Thymus (tissue), 11 donors: Measurements from ENCODE around the gene SLC27A6. TPM values are rescaled to one million over a fixed set of nuclear protein-coding genes. Genes with fewer than 3 reads are reported as not detected.

ENCODE experiments used
- DNase-seq, 9 donors: peaks; one replicate each; pipeline ENCODE4 v3.0.0-alpha.2; 2013; ENCODE audit warnings: low spot score in 9 of 9, low read depth in 6 of 9, missing footprints in 1 of 9
- H3K27ac ChIP-seq, 2 donors: one replicate each; pipeline ENCODE4 v1.5.1; 2013; ENCODE audit warnings: control low read depth in 1 of 2, low read depth in 1 of 2, low read length in 1 of 2, mild to moderate bottlenecking in 1 of 2, moderate library complexity in 1 of 2
- H3K27me3 ChIP-seq, 2 donors: one replicate each; pipeline ENCODE4 v1.5.1; 2013; ENCODE audit warnings: low read length in 1 of 2; ENCODE audit not compliant: control insufficient read depth in 2 of 2, insufficient read depth in 1 of 2
- H3K36me3 ChIP-seq, 2 donors: one replicate each; pipeline ENCODE4 v1.5.1; 2013; ENCODE audit warnings: low read length in 1 of 2, mild to moderate bottlenecking in 1 of 2, moderate library complexity in 1 of 2; ENCODE audit not compliant: control insufficient read depth in 2 of 2, insufficient read depth in 2 of 2
- H3K4me1 ChIP-seq, 2 donors: one replicate each; pipeline ENCODE4 v1.5.1; 2013; ENCODE audit warnings: low read length in 2 of 2; ENCODE audit not compliant: control insufficient read depth in 2 of 2, insufficient read depth in 2 of 2
- H3K4me3 ChIP-seq, 2 donors: one replicate each; pipeline ENCODE4 v1.5.1; 2013; ENCODE audit warnings: low read length in 2 of 2, control low read depth in 1 of 2, mild to moderate bottlenecking in 1 of 2
- H3K9me3 ChIP-seq, 2 donors: one replicate each; pipeline ENCODE4 v1.5.1; 2013; ENCODE audit warnings: low read length in 1 of 2, mild to moderate bottlenecking in 1 of 2; ENCODE audit not compliant: control insufficient read depth in 2 of 2, insufficient read depth in 1 of 2
- WGBS: extraction: QIAGEN DNeasy Blood & Tissue Kit; methylation state at CpG from one replicate; pipeline ENCODE4 v1.1.7; 2013; 5-methylcytosine and 5-hydroxymethylcytosine counted together
- polyA plus RNA-seq: library from polyadenylated mRNA; stranded (reverse); fragments of 200-250 nt; gene quantifications from one replicate; pipeline ENCODE4 v1.2.3, GENCODE V29; 2013
- total RNA-seq: library from RNA; stranded (reverse); fragments of 120-200 nt; gene quantifications from one replicate; pipeline ENCODE4 v1.2.4, GENCODE V29; 2013
- donor health status: healthy.

Gene SLC27A6
- total and polyA plus RNA-seq, 2 donors, result 4.7 to 16.3 TPM

DNA sequence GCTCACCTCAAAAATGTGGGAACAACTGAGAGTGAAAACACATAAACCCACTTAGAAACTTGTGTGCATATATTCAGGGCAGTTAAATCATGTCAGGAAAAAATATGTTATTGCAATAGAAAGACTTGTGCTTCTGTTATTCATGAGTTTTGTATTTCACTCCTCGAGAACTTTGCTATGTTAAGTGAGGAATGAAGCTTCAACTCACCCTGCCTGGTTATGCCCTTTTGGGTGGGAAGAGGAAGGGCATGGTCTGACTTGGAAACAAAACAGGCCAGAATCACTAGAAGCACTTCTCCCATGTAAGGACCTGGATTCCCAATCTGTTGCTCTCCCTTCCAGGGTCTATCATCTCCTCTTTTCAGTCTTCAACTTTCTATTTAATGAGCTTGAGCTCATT lies 14.5 kb downstream of the SLC27A6 start:
- no peak for DNase-seq
- H3K27me3 ChIP-seq, result no peaks in the 10 kb centered on the region
- WGBS, result 87% methylated on average over 1 of the region's 1 CpG
- no peak overlapping the region for H3K27ac ChIP-seq
- H3K9me3 ChIP-seq, result no peaks in the 10 kb centered on the region
- no peaks in the 10 kb centered on the region for H3K36me3 ChIP-seq
- H3K4me3 ChIP-seq, result no peak overlapping the region
- H3K4me1 ChIP-seq, result no peaks in the 10 kb centered on the region

DNA sequence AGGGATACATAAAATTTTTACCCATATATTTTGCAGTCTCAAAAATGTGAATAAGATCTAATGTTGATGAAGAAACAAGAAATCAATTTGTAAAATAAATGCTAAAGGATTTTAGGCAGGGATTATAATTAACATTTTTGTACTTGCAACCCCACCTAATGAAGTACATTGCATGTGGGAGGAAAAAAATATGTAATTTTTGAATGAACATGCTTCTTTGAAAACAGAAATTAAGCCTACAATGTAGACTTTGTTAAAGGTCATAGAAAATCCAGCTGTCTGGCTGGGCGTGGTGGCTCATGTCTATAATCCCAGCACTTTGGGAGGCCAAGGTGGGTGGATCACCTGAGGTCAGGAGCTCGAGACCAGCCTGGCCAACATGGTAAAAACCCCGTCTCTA lies 15.6 kb downstream of the SLC27A6 start:
- no peaks in the 10 kb centered on the region for H3K27me3 ChIP-seq
- WGBS, result 95% methylated on average over 3 of the region's 3 CpGs
- no peak overlapping the region for H3K4me3 ChIP-seq
- no peaks in the 10 kb centered on the region for H3K9me3 ChIP-seq
- no peaks in the 10 kb centered on the region for H3K36me3 ChIP-seq
- no peaks in the 10 kb centered on the region for H3K4me1 ChIP-seq
- H3K27ac ChIP-seq, result no peak overlapping the region
- no peak for DNase-seq

DNA sequence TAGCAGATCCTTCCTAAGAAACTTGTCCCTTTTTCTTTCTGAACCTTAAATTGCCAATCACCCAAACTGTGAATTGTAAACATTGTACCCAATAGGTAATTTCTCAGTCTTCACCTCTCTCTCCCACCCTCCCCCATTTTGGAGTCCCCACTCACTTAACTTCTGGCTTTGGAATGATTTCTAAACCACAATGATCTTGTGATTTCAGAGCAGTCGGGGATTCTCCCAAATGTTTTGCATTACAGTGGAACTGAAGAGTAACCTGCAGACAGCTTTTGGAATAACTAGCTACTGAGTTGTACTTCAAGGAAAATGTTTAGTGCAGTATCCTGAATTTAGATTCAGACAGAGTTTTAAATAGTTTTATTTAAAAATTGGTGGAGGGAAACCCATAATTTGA lies 19.2 kb downstream of the SLC27A6 start:
- Histone ChIP-seq H3K4me1 (no peaks in the 10 kb centered on the region), H3K27ac (no peak overlapping the region), H3K36me3 (no peaks in the 10 kb centered on the region), H3K9me3 (no peaks in the 10 kb centered on the region), H3K4me3 (no peak overlapping the region), H3K27me3 (no peaks in the 10 kb centered on the region)
- no peak for DNase-seq
- 84% methylated on average over 1 of the region's 1 CpG for WGBS

DNA sequence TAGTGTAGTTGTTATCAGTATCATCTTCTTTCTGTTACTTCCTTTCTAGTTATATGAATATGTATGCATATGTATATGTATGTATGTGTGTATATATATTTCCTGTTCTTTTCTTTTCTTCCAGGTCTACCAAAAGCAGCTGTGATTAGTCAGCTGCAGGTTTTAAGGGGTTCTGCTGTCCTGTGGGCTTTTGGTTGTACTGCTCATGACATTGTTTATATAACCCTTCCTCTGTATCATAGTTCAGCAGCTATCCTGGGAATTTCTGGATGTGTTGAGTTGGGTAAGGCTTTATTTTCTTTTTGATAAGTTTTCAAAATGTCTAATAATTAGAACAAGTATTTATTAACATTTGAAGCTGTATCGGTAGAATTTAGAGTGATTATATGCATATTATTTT lies 23.2 kb downstream of the SLC27A6 start:
- H3K27me3 ChIP-seq, result no peaks in the 10 kb centered on the region
- H3K4me1 ChIP-seq, result no peaks in the 10 kb centered on the region
- H3K36me3 ChIP-seq, result no peaks in the 10 kb centered on the region
- WGBS, result 96% methylated on average over 1 of the region's 1 CpG
- H3K4me3 ChIP-seq, result no peak overlapping the region
- peak in 1 of 9 donors; percentile 46 for DNase-seq
- no peak overlapping the region for H3K27ac ChIP-seq
- H3K9me3 ChIP-seq, result no peaks in the 10 kb centered on the region

DNA sequence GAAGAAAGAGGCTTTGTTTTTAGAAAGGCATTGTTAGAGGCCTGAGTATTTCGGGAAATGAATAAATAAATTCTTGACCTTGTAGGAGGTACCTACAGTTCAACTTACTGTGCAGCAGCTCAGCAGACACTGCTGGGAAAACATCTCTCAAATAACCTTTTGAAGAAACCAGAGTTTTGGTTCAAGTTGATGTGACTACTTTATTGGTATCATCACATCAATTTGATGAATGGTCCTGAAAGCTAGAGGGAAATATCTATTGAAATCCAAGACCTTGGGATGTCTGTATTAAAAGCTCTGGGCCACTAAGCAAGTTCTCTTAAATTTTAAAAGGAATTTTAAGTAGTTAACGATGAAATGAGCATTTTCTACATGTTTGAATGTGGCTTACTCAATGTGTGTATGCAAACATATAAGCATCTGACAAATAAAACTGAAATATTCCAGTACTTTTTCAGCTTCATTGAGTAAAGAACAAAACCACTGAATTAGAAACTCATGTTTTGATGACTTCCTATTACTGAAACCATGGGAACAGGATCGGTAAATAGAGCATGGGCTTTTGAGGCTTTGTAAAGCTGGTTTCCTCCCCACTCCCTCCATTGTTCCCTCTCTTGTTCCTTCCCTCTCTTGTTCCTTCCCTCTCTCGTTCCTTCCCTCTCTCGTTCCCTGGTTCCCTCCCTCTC lies 36.7 kb downstream of the SLC27A6 start:
- H3K27ac ChIP-seq, result no peak overlapping the region
- DNase-seq, result no peak
- 46% methylated on average over 5 of the region's 5 CpGs for WGBS

DNA sequence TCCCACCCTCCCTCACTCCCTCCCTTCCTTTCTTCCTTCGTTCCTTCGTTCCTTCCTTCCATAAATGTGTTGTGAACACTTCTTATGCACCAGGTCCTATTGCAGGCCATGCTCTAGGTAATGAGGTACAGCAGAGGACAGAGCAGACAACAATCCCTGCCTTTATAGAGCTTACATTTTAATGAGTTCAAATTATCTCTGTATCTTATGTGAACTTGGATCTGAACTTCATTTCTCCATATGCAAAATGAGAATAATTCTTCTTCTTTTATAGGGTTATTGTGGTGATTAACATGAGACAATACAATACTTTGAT lies 37.2 kb downstream of the SLC27A6 start:
- Histone ChIP-seq H3K27ac (no peak overlapping the region), H3K36me3 (no peaks in the 10 kb centered on the region), H3K4me1 (no peaks in the 10 kb centered on the region), H3K9me3 (no peaks in the 10 kb centered on the region), H3K27me3 (no peaks in the 10 kb centered on the region), H3K4me3 (no peak overlapping the region)
- DNase-seq, result no peak
- 89% methylated on average over 2 of the region's 2 CpGs for WGBS

More for the DNA sequence above, 36.7 kb downstream of the SLC27A6 start:
- H3K4me1 ChIP-seq, result no peaks in the 10 kb centered on the region
- H3K36me3 ChIP-seq, result no peaks in the 10 kb centered on the region
- no peaks in the 10 kb centered on the region for H3K27me3 ChIP-seq
- H3K4me3 ChIP-seq, result no peak overlapping the region
- H3K9me3 ChIP-seq, result no peaks in the 10 kb centered on the region

DNA sequence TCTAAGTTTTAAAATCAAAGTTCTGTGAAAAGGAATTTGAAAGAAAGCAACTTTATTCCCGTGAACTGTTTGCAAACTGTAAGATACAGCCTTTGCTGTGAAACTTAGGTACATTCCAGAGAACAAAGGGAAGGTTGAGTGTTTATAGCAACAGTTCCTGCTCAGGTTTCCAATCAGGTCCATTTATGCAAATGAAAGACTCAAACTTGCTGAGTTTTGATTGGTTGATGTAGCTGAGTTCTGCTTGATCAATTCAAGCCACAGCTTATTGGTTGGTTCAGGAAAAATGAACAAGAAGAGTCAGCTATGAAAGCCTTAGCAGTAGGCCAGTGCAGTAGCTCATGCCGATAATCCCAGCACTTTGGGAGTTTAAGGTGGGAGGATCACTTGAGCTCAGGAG lies 37.9 kb downstream of the SLC27A6 start:
- H3K27ac ChIP-seq, result no peak overlapping the region
- H3K27me3 ChIP-seq, result no peaks in the 10 kb centered on the region
- 93% methylated on average over 2 of the region's 2 CpGs for WGBS
- H3K9me3 ChIP-seq, result no peaks in the 10 kb centered on the region
- H3K36me3 ChIP-seq, result no peaks in the 10 kb centered on the region
- DNase-seq, result peak in 1 of 9 donors; percentile 30
- no peaks in the 10 kb centered on the region for H3K4me1 ChIP-seq
- H3K4me3 ChIP-seq, result no peak overlapping the region

DNA sequence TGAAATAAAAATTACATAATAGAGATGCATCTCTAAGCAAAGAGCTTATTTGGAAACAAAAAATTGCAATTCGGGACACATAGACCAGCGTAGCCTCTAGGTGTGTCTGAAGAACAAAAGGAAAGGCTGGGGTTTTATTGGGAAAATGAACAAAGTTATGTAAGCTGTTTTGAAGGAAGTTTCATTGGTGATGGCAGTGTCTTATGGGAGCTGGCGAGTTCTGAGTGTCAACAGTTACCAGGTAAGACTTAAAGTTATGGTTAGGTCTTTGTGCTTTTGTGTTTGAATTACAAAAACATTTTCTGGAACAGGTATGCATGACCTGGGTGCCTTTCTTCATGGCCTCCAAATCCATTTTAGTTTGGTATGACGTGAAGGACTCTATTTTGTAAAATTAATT lies 48.9 kb downstream of the SLC27A6 start:
- H3K9me3 ChIP-seq, result no peaks in the 10 kb centered on the region
- WGBS, result 95% methylated on average over 4 of the region's 4 CpGs
- no peaks in the 10 kb centered on the region for H3K27me3 ChIP-seq
- no peak overlapping the region for H3K4me3 ChIP-seq
- DNase-seq, result no peak
- H3K36me3 ChIP-seq, result no peaks in the 10 kb centered on the region
- peak overlapping the region in 1 of 2 donors; percentile 15 for H3K27ac ChIP-seq
- no peaks in the 10 kb centered on the region for H3K4me1 ChIP-seq

DNA sequence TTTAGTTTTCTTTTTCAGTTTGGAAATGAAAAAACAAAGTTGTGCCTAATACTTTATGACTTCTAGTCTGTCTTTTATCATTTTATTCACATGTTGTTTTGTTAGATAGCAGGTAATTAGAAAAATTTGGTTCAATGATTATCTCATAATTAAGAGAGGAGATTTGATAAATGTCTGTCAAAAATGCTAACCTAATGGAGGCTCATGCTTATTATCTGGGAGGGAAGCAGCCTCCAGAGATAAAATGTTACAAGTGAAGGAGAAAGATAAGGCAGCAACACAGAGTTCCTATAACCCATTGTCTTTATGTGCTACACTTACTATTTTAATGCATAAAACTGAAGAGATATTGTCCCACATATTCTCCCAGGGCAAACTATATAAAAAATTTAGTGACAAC lies 53.5 kb downstream of the SLC27A6 start:
- Histone ChIP-seq H3K36me3 (no peaks in the 10 kb centered on the region), H3K27me3 (no peaks in the 10 kb centered on the region), H3K27ac (no peak overlapping the region), H3K4me1 (no peaks in the 10 kb centered on the region), H3K9me3 (no peaks in the 10 kb centered on the region), H3K4me3 (no peak overlapping the region)
- DNase-seq, result no peak
